HL-60 (cell line): ENCODE measurements around the gene OR4C3.
"Not testable (repeated sequence)": the region's sequence is repeated elsewhere in the genome, so short reads cannot be mapped to it uniquely, and the experiment has no call there.

Experiments
- CTCF ChIP-seq: IDR thresholded peaks from one replicate; pipeline ENCODE4 v1.5.1; 2011; ENCODE audit warnings: low read length, control low read depth, inconsistent platforms; ENCODE audit not compliant: insufficient read depth
- POLR2AphosphoS5 ChIP-seq: IDR thresholded peaks from 2 replicates; pipeline ENCODE4 v1.6.1; 2012; ENCODE audit warnings: low read depth
- SPI1 ChIP-seq: IDR thresholded peaks from 2 replicates; pipeline ENCODE4 v1.6.1; 2012; ENCODE audit warnings: low read depth, mild to moderate bottlenecking, borderline replicate concordance

- TF ChIP-seq POLR2AphosphoS5, CTCF, SPI1: not testable (repeated sequence)
Observed at GRCh38 chr11:48346286-48346685, 21.6 kb downstream of the OR4C3 start.
